HG02981 (cell line): Measurements from ENCODE around the gene CLDN9.

Experiments
- ATAC-seq: cut with Tn5 transposase; IDR thresholded peaks from one replicate; pipeline ENCODE4 v1.9.1; 2021; ENCODE audit warnings: mild to moderate bottlenecking, moderate library complexity; ENCODE audit not compliant: unreplicated experiment

The CLDN9 gene, protein sequence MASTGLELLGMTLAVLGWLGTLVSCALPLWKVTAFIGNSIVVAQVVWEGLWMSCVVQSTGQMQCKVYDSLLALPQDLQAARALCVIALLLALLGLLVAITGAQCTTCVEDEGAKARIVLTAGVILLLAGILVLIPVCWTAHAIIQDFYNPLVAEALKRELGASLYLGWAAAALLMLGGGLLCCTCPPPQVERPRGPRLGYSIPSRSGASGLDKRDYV

DNA sequence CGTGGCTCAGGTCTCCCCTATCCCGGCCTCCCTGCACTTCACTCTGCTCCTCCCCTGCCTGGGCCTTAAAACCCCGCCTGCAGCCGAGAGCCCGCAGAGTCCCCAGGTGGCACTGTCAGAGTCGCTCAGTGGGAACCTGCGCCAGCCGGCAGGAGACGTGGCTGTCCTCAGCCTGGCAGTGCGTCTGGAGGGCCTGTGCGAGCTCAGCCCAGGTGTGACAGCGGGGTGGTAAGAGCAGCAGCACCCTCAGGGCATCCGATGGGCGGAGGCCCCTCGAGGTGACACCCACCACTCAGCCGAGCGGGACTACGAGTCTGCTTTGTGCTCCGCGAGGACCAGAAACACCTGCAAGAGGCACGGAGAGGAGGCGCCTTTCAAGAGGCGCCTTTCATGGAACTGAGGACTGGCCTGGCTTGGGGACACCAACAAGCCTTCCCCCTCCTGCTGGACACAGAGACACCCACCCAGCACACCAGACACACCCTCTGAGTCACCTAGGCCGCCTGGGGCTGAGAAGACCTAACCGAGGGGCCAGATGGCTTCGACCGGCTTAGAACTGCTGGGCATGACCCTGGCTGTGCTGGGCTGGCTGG is at the start of gene CLDN9:
TSS of gene CLDN9 (plus strand) at position 96 of the 593 bp plus-strand sequence. CDS start at position 536, 440 bp downstream.
- no peak for ATAC-seq

DNA sequence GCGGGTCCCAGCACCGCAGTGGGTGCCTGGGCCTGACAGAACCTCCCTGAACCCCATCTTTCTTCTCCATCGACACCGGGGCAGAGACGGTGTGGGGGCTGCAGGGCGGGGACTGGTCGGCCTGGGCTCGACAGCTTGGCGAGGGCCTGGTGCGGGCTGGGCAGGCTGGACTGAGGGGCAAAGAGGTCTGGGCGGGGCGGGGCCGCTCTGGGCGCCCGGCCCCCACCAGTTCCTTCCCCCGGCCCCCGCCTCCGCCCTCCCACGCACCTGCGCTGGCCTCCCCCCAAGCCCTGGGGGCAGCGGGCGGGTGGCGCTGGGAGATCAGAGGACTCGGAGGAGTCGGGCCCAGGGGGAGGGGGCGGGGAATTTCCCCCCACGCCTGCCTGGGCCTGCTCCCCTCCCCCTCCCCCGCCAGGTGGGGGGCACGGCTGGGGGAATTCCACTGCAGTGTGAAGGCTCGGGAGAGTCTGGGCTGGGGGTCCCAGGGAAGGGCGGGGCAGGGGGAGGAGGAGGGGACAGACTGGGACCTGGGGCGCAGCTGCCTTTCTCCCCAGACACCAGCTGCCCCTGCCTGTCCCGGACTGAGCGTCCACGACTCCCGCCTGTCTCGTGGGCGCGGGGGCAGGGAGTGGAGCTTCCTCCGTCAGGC is 49.5 kb upstream of the CLDN9 start:
- no peak for ATAC-seq

DNA sequence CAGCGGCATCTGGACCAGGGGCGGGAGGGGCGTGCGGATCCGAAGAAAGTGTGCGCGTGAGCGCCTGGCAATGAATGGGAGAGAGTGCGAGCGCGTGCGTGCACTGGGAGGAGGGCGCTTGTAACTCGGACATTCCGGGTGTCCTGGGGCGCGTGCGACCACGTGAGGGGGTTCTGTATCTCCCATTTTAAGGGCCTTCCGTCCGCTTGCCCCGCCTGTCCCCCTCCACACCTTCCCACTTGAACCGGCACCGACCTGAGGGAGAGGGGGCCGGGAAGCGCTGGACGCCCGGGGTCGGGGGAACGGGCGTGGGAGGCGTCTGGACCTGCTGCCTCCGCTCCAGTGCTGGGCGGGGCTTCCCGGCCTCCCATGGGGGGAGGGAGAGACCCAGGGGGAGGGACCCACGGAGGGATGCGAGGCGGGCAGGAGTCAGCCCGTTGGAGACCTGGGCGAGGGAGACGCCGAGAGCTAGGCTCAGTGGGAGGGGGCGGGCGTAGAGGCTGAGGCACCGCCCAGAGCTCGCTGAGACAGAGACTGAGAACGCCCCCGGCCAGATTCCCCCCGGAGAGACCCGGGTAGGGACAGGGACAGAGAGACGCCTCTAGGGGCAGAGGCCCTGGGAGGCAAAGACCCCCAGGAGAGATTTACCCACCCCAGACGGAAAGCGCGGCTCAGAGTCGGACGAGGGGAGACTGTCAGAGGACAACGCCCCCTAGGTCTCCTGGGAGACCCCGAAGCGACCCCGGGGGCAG is 48.8 kb upstream of the CLDN9 start, which contains the start of gene KREMEN2:
TSS of gene KREMEN2 (plus strand) at position 553 of the 752 bp plus-strand sequence. CDS start 246 bp downstream, outside the sequence.
- no peak for ATAC-seq

DNA sequence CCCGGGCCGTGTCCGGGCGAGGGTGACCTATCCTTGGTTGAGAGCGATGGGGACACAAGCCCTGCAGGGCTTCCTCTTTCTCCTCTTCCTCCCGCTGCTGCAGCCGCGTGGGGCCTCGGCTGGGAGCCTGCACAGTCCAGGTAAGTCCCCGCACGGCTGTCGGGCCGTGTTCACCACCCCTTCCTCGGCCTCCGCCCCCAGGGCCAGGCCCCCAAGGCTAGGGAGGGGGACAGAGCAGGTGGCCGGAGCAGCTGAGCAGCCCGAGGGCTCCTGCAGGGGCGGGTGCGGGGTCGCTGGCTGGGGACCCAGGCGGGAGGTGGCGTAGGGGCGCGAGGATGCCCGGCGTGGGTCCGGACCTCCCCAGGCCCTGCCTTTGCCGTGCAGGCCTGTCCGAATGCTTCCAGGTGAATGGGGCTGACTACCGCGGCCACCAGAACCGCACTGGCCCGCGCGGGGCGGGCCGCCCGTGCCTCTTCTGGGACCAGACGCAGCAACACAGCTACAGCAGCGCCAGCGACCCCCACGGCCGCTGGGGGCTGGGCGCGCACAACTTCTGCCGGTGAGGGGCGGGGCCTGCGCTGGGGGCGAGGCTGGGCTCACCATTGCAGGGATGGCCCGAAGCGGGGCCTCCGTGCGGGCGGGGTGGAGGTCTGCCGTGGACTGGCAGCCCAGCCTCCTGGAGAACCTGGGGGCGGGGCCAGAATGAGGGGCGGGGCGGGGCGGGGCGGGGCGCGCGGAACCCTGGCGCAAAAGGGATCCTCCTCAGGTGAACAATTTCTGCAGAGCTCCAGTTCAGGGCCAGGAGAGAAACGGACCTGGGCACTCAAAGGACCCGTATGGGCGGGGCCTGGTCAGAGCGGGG is 48.0 kb upstream of the CLDN9 start:
- ATAC-seq: no peak

DNA sequence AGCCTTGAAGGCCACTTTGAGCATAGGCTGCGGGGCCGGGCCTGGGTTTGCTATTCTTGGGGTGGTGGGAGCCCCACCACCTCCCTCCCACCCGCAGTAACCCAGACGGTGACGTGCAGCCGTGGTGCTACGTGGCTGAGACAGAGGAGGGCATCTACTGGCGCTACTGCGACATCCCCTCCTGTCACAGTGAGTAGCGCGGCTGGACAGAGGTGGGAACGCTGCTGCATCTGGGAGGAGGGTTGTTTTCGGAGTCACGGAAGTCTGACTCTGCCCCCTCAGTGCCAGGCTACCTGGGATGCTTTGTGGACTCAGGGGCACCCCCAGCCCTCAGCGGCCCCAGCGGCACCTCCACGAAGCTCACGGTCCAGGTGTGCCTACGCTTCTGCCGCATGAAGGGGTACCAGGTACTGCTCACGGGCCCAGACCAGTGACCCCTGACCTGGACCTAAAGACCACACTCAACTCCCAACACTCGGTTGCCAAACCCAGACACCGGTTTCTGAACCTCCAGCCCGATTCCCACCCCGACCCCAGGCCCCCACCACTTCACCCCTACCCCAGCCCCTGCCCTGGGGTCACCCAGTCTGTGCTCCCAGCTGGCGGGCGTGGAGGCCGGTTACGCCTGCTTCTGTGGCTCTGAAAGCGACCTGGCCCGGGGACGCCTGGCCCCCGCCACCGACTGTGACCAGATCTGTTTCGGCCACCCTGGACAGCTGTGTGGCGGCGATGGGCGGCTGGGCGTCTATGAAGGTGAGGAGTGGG is 46.5 kb upstream of the CLDN9 start:
- ATAC-seq: no peak

DNA sequence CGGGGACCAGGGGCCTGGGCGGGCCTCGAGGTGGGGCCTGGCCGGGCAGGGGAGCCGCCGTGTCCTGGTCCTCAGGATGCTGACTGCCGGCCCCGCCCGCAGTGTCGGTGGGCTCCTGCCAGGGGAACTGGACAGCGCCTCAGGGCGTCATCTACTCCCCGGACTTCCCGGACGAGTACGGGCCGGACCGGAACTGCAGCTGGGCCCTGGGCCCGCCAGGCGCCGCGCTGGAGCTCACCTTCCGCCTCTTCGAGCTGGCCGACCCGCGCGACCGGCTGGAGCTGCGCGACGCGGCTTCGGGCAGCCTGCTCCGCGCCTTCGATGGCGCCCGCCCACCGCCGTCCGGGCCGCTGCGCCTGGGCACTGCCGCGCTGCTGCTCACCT is 45.9 kb upstream of the CLDN9 start:
- ATAC-seq: no peak

DNA sequence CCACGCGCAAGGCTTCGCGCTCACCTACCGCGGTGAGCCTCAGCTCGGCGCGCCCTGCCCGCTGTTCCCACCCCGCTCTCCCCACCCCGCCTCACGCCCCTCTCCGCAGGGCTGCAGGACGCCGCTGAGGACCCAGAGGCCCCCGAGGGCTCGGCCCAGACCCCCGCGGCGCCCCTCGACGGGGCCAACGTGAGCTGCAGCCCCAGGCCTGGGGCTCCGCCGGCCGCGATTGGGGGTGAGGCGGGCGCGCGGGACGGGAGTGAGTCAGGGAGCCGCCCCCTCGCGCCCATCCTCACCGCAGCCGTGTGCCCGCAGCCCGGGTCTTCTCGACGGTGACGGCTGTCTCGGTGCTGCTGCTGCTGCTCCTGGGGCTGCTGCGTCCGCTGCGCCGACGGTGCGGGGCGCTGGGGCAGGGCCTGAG is 45.5 kb upstream of the CLDN9 start:
- no peak for ATAC-seq

DNA sequence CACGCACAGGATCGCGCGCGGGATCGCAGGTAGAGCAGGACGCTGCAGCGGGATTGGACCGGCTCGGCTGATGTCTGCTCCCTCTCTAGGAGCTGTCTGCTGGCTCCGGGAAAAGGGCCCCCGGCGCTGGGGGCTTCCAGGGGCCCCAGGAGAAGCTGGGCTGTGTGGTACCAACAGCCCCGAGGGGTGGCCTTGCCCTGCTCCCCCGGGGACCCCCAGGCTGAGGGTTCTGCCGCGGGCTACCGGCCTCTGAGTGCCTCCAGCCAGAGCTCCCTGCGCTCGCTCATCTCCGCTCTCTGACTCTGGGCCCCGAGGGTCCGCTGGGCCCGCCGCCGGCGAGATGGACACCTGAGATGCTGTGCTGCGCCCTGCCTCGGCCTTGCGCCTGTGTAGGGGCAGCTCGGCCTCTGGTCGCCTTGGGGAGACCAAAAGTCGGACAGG is 45.0 kb upstream of the CLDN9 start:
- no peak for ATAC-seq

DNA sequence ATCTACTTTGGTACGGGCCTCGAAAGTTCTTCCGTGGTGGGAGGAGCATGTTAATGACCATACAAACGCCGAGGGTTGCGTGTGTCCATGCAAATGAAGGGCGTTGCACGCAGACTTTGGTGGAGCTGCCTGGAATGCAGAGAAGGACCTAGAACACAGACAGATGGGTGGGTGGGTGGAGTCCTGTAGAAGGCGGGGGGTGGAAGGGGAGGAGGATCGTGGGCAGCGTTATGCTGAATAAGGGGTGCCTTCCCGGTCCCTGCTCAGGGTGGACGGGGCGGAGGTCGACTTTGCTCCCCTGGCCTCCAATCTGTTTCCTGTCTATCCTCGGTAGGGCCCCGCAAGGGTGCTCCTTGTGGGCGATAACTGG is 44.4 kb upstream of the CLDN9 start:
- ATAC-seq: no peak

DNA sequence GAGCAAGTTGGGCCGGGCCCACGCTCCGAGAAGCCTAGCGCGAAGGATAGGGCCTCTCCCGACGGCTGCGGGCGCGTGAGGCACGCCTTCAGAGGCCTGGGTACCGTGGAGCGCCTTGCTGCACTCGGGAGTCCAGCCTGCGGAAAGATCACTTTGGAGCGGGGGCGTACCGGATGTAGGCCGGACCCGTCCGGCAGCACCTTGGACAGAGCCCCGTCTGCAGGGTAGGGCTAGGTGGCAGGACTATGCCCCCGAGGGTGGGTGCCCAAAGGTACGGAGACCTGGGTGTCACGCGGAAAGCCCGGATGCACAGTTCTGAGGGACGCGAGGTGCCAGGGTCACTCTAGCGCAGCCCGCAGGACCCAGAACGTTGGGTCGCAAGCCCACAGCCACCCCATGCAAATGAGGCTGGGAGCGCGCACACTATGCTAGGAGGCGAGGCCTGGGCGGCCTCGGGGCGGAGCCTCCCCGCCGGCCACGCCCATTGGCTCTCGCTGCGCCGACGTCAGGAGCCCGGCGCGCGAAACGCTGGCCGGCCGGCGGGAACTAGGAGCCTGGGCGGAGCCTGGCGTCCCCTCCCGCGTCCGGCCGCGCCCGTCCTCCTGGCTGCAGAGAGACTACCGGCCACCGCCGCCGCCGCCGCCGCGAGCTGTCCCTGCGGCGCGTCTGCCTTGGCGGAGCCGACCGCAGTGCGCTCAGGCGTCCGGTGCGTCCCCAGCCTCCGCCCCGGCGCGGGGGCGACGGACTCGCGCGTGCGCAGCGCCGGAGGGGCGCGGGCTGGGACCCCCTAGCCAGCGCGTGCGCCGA is 43.8 kb upstream of the CLDN9 start, which contains the start of gene PAQR4:
TSS of gene PAQR4 (plus strand) at position 611 of the 807 bp plus-strand sequence. CDS start 327 bp downstream, outside the sequence.
- ATAC-seq: peak; percentile 77

DNA sequence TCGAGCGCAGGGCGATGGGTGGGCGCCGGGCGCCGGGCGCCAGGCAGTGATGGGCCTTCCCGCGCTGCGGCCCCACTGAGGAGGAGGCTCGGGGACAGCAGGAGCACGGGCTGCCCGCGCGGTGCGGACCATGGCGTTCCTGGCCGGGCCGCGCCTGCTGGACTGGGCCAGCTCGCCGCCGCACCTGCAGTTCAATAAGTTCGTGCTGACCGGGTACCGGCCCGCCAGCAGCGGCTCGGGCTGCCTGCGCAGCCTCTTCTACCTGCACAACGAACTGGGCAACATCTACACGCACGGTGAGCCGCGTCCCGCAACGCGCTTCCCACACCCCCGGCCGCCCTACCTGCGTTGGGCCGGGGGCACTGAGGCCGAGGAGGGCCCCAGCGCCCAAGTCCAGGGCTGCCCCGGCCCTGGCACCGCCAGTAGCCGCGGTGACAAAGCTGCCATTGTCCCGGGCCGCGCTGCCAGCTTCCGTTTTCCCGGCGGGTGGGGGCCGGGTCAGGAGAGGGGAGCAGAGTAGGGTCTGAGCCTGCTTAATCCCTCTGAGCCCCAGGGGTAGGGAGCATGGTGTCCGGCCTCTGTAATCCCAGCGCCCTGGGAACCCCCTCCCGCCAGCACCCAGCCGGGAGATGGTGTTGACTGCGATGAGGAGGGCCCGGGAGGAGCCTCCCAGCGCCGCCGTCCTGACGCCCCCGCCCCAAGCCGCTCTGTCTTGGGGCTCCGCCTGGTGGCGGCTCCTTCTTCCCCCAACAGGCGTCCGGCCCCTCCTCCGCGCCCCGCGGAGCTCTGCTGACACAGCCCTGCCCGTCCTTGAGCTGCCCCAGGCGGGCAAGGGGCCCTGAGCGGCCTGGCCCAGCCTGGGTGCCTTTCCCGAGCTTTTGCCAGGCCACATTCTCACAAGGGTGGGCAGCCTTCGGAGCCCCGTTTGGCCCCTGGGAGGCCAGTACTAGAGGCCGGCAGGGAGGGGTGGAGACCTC is 42.9 kb upstream of the CLDN9 start:
- no peak for ATAC-seq

DNA sequence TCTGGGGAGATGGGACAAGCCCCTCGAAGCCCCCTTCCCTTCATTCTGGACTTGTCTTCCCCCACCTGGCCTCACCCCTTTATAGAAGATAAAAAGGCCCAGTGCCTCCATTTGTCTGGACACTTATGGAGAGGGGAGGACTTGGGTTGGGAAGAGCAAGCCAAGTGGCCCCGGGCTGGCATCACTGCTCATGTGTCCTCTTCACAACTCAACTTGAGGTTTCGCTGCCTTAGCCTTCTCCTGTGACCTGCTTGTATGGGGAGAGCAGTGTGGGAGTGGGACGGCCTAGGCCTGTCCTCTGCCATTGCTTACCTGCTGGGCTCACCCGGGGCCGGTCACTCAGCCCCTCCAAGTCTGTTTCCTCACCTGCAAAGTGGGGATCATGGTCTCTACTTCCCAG is 42.2 kb upstream of the CLDN9 start:
- no peak for ATAC-seq

DNA sequence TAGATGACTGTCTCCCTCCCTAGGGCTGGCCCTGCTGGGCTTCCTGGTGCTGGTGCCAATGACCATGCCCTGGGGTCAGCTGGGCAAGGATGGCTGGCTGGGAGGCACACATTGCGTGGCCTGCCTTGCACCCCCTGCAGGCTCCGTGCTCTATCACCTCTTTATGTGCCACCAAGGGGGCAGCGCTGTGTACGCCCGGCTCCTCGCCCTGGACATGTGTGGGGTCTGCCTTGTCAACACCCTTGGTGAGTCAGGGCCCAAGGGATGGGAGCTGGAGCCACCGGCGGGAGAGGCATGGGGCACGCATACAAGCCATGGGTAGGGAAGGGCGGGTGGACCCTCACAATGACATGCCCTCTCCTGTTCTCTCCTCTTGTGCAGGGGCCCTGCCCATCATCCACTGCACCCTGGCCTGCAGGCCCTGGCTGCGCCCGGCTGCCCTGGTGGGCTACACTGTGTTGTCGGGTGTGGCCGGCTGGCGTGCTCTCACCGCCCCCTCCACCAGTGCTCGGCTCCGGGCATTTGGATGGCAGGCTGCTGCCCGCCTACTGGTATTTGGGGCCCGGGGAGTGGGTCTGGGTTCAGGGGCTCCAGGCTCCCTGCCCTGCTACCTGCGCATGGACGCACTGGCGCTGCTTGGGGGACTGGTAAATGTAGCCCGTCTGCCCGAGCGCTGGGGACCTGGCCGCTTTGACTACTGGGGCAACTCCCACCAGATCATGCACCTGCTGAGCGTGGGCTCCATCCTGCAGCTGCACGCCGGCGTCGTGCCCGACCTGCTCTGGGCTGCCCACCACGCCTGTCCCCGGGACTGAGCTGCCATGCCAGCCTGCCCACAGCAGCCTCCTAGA is 41.4 kb upstream of the CLDN9 start:
- no peak for ATAC-seq

DNA sequence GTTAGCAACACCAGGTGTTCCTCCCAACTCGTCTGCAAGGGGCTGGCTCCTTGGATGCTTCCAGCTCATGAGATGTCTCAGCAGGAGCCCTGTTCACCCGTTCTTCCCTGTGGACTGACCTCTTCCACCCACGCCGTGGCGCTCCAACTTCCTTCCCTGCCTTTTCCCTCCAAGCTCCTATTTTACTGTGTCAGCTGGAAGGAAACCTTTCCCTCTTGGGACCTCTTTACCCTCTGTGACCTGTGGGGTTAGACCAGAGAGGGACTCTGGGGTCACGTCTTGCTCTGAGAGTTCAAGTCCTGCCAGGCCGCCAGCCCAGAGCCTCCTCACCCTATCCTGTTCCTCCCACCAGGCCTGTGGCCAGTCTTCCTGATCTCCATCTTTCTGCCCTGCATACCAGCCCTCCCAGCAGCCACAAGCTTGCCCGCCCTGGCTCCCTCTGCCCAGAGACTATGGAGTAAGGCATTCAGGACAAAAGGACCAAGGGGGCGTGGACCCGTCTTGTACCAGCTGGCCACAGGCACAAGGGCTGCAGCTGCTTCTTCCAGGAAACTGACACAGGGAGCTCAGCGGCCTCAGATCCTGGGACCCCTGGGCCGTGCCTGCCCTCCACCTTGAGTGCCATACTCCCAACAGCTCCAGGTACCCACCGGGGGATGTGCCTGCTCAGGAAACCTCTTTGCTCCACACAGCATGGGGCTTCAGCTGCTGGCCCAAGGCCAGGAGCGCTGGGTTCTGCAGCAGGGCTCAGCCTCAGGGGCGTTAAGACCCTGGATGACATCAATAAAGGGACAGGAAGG is 40.5 kb upstream of the CLDN9 start:
- ATAC-seq: no peak

DNA sequence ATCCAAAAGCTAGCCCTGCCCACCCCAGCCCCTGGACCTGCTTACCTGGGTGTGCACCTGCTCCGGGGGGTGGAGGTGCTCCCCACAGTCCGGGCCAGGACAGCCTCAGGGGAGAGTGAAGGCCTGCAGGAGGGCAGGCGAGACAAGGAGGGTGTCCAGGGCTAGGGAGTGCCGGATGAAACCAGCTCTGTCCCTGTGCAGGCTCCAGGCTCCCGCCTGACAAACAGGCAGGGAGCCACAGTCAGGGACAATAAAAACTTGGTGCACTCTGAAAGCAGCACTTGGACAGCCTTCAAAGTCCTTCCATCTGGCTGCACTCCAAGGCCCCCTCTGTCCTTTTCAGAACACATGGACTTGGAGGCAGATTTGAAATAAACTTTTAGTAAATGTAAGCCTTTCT is 39.6 kb upstream of the CLDN9 start:
- ATAC-seq: no peak
